NCI-H146 treated with DMSO at 0.1 percent for 48 hours (cell line): Measurements from ENCODE around the gene PRUNE2.
A peak's percentile ranks its signal among the peaks of the same experiment; 100 is the strongest.
"Not testable (repeated sequence)": the region's sequence is repeated elsewhere in the genome, so short reads cannot be mapped to it uniquely, and the experiment has no call there.

Source experiments
- DNase-seq: peaks from one replicate; lab custom pipeline; 2025; ENCODE audit not compliant: unreplicated experiment; lab: John Stamatoyannopoulos, UW

PRUNE2 gene

GRCh38 chr9:76799473-76799872 lies 106.4 kb downstream of the PRUNE2 start:
- no peak for DNase-seq

- DNase-seq, result no peak
These were observed 107.4 kb downstream of the PRUNE2 start for GRCh38 chr9:76798527-76798926.

DNA sequence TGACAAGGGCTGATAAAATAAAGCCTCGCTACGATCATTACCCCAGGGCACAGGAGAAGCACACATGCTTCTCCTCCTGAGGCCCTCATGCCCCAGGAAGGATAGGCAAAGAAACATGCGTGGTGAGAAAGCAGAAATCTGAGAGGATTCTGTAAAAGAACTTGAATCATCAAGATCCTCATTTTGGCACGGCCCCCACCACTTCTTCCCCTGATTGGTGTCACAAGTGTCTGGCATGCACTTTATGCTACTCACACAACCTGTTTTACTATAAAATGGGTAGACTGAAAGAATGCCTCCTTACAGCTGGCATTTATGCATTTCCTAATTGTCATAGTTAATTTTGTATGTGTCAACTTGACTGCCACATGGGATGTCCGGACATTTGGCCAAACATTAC lies 109.6 kb downstream of the PRUNE2 start:
- DNase-seq, result no peak

- no peak for DNase-seq
These were observed 112.0 kb downstream of the PRUNE2 start for GRCh38 chr9:76793784-76794431.

- no peak for DNase-seq
These were observed 116.1 kb downstream of the PRUNE2 start for GRCh38 chr9:76789840-76790239.

GRCh38 chr9:76787677-76788076 lies 118.2 kb downstream of the PRUNE2 start:
- DNase-seq, result no peak

- no peak for DNase-seq
These were observed 120.4 kb downstream of the PRUNE2 start for GRCh38 chr9:76785501-76785900.

DNA sequence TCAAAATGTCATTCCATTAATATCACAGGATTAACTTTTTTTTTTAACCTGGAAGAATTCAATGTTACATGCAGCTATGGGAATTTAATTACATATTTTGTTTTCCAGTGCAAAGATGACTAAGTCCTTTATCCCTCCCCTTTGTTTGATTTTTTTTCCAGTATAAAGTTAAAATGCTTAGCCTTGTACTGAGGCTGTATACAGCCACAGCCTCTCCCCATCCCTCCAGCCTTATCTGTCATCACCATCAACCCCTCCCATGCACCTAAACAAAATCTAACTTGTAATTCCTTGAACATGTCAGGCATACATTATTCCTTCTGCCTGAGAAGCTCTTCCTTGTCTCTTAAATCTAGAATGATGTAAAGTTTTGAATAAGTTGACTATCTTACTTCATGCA lies 121.0 kb downstream of the PRUNE2 start:
- DNase-seq, result no peak

DNA sequence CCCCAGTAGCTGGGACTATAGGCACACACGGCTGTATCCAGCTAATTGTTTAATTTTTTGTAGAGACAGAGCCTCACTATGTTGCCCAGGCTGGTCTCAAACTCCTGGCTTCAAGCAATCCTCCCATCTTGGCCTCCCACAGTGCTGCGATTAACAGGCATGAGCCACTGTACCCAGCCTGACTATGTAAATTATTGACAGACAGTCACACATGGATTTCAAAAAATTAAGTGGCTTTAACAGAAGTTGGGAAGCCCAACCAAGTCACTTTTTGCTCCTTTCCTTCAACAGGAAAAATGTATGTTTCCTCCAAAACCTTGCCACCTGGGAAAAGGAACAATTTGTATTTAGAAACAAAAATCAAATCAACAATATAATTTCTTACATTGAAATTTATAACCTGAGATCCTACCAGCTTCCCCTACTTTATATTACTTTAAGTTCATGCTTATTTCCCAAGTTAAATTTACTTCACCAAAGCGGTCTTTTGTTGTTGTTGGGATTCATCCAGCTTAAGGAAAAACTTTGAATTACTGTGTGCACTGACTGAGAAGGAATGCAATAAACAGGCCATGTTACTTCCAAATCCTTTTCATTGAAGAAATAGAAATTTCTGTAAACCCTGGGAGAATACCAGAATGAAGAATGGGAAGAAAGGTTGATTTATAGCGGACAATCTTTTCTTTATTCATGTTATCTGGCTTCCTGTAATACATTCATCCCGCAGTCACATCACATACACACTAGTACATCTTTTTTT lies 133.0 kb downstream of the PRUNE2 start:
- DNase-seq, result no peak

DNA sequence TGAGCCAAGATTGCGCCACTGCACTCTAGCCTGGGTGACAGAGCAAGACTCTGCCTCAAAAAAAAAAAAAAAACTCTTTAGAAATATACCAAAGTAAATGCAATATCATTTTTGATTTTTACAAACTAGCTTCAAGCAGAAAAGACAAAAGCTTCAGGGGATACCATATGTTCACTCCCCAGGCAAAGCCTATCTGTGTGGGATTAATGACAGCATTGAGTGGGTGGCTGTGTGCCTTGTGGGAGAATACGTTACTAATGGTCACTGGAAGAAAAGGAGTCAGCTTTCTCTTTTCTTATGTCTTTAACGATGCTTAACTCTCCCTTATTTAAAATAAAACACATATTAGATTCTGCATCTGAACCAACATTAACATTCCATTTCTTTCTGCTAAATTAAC lies 139.8 kb downstream of the PRUNE2 start:
- DNase-seq, result no peak

GRCh38 chr9:76764138-76764537 lies 141.8 kb downstream of the PRUNE2 start, which contains the start of gene PCA3:
Gene PCA3 (plus strand): TSS chr9:76764438.
- no peak for DNase-seq

DNA sequence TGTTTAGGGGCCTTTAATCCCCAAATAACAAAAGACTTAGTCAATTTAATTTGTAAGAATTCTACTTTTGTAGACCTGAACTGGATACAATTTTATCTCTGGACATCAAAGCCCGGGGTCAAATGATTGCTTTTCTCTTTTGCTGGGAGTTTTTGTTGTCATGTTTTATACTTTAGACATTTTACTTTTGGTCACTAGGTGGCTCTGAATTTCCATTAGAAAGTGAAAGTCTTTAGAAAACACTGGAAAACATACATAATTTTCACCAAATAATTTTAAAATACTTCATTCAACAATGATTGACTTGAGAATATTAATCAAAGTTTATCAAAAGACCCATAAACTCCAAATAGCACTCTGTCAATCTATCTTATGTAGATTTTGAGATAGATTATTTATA lies 144.5 kb downstream of the PRUNE2 start:
- no peak for DNase-seq

DNA sequence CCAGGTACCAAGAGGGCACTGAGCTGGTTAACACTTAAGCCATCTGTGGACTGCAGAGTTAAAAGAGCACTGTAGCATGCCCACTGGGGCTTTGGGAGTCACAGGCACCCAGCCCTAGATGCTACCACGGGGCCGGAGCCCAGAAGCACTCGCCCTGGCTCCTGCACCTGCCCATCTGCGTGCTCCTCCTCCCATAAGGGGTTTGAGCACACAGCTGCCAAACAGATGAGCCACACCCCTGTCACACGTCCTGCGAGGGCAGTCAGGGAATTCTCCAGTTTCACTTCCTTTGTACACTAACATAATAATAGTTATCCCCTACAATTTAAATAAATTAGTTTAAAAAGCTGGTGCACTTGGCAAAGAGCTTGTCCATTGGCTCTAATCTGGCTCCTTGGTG lies 146.2 kb downstream of the PRUNE2 start:
- peak; percentile 48 for DNase-seq

GRCh38 chr9:76758476-76758875 lies 147.4 kb downstream of the PRUNE2 start:
- no peak for DNase-seq

DNA sequence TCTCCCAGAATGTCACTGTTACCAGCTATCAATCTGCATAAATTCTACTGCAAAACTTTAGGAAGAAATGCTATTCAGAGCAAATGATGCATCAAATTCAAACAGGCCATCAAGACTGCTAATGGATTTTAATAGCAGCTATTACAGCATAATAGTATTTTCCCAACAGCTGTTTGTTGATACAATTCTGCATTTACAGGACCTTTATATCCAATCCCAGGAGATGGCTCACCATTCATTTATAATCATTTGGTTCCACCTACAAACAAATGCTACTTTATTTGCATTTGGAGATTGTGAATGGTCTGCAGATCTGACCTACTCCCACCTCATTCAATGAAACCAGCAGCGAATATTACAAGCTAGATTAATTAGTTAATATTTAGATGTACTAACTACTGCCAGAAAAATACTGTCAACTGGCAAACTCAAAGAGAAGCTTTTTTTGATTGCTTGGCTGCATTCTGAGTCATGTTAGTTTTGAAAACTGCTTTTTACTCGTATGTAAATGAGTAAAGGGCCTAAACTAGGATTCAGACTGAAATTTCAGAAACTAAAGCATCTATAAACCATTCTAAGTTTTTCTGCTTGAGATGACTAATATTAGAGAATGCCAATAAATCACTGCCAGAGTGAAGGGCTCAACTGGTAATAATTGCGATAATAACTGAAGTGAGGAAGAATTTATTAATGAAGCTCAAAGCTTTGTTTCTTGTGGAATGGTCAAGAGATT lies 148.8 kb downstream of the PRUNE2 start:
- peak; percentile 10 for DNase-seq

DNA sequence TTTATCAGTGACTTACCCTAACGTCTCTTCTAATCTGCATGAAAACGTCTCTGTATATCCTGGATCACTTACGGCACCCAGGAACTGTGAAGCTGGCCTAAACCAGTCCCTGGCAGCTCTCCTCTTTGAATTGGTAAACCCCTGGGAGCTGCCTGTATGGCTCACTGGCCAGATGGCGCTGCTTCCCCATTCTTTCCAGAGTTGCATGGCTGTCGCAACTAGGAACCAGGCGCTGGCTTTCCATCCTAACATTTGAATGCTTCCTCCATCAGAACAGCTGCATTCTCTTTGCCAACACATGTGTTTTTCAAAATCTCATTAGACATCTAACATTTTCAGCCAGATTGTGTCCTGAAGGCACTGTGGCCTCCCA lies 149.7 kb downstream of the PRUNE2 start:
- DNase-seq, result peak; percentile 38

DNA sequence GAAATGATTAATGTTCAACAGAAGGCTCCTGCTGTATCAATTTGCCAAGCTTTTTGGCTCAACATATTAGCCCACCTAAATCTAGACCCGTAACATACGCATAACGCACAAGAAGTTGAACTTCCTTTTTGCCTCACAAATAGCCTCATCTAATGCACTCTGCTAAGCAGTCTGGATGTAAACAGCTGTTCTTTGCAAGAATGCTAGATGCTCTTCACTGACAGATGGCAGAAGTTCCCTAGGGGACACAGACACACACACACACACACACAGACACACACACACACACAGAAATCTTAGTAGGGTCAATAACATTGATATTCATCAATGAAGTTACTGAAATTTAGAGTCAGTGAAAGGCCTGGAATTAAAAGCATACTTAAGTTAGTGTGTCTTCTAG lies 154.9 kb downstream of the PRUNE2 start:
- no peak for DNase-seq

- no peak for DNase-seq
These were observed 161.6 kb downstream of the PRUNE2 start for GRCh38 chr9:76744336-76744735.

GRCh38 chr9:76743931-76744330 lies 162.0 kb downstream of the PRUNE2 start:
- DNase-seq, result no peak

GRCh38 chr9:76742890-76743289 lies 163.0 kb downstream of the PRUNE2 start:
- not testable (repeated sequence) for DNase-seq

GRCh38 chr9:76741524-76741923 lies 164.4 kb downstream of the PRUNE2 start:
- no peak for DNase-seq

DNA sequence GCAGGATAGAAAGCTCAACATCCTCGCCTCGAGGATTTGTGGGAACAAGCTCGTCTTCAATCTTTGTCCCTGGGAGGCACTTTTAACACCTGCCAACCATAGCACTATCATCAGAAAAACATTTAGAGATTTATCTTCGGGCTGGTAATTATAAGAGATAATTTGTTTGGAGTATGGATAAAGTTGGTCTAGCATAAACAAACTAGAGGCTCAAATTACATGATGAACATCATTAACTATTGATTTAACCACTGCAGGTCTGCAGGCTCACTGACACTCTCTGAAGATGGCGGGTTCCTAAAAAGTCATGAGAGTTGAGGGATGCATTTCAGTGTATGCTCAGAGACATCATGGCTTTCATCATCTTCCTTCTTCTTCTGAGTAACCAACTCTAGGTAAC lies 167.5 kb downstream of the PRUNE2 start:
- DNase-seq, result peak; percentile 92
